ENCODE data around the gene PSAPL1. TPM values are rescaled to one million over a fixed set of nuclear protein-coding genes. Genes with fewer than 3 reads are reported as not detected.

Gene PSAPL1
- total RNA-seq, 1 experiment from 2014 or later = not detected

DNA sequence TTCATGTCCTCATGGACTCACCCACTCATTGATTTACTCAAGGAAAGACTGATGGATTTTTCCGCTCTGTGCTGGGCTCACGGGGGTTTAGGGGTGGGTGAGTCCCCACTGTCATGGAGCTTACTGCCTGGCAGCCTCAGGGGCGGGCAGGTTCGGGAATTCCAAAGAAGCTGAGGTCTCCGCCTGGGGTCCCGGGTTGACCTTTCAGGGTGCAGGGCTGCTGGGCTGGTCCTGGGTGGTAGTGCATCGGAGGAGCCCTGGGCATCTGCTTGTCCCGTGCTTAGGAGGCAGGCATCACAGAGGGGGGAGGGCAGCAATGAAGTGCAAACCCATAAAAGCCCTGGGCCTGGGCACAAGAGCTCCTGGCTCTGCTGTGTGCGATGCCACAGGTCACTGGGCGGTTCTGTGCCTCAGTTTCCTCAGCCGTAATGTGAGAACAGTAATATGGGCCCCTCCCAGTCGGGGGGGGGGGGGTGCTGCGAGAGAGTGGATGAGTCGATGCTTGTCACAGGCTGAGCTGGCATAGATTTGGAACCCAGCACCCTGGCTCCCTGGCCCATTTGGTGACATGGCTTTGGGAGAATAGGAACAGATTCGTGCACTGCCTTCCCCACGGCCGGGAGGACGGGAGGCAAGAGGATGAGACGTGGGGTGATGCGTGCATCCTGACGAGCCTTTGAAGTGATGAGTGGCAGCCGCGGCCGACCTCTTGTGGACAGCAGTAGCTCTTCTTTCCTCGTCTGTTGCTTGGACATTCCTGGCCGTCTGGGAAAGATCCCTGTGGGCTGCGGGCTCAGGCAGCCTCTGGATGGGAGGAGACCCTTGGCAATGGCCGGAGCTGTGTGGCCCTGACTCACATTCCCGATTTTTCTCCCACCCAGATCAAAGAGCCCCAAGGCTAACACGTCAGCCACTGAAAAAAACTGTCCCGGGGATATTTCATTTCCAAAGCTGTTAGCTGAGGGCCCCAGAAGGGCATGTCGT, 42.0 kb downstream of the PSAPL1 start:
- peaks cover 3% of the 10 kb centered on the region for H3K9me3 Mint-ChIP-seq
- no peak overlapping the region for H3K4me3 Mint-ChIP-seq
- H3K27ac Mint-ChIP-seq = no peak overlapping the region

DNA sequence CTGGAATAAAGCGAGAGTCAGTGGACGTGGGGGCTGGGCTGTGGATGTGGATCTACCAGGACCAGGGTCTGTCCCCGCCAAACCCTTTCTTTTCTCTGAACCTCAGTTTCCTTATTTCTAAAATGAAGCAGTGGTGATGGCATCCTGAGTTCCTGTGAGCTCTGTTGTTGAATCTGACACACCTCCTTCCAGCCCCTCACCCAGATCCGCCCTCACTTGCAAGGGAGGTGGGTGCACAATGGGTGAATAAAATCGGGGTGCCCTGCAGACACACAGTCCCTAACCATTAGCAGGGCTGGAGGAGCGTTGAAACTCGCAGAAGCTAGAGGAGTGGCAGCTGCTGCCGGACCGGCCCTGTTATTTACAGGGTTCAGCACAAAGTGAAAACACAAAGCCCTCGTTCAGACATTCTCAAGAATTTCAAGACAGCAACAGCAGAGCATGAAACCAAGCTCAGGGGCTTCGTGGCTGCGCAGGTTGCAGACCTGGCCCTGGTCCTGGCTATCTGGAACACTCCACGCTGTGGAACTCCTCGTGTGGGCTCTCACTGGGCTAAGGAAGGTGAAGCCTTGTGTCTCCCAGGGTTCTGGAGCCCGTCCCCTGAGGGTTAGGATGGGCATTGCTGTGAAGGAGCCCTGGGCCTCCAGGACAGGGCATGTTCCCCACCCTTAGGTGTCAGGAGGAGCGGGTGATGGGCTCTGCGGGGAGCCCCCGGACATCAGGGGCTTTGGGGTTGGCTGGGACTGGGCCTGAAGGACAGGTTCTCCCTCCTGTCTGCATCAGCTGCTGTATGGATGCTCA, 42.9 kb downstream of the PSAPL1 start:
- H3K9me3 Mint-ChIP-seq = peaks cover 7% of the 10 kb centered on the region
- H3K27me3 Mint-ChIP-seq (ENCODE audit: low read depth) = no peaks in the 10 kb centered on the region
- ATAC-seq = no peak
- no peak overlapping the region for H3K4me3 Mint-ChIP-seq
- CTCF ChIA-PET = interaction anchor here (2.2 kb wide), 1 partner anchor 56 kb away, joined by 7 read pairs; no protein-coding TSS in a partner anchor
- peaks cover 3% of the 10 kb centered on the region; the same call in 1 of the 2 replicates for H3K4me1 Mint-ChIP-seq
- H3K36me3 Mint-ChIP-seq = no peaks in the 10 kb centered on the region
- POLR2A ChIA-PET = interaction anchor here (0.5 kb wide), 1 partner anchor 11 kb away, joined by 3 read pairs; no protein-coding TSS in a partner anchor
- no peak for DNase-seq (ENCODE audit: low spot score)
- no peak overlapping the region for H3K27ac Mint-ChIP-seq
- TF ChIP-seq NR1H2 (CRISPR knock-in tag; IDR thresholded peaks at IDR 0.05) (no peak), ZNF263 (CRISPR knock-in tag; IDR thresholded peaks at IDR 0.05; ENCODE audit: low read depth) (no peak), GRHL2 (CRISPR knock-in tag; IDR thresholded peaks at IDR 0.05; ENCODE audit: insufficient replicate concordance, severe bottlenecking) (no peak), GTF2I (CRISPR knock-in tag; conservative IDR thresholded peaks at IDR 0.05) (no peak), TEAD1 (CRISPR knock-in tag; IDR thresholded peaks at IDR 0.05) (no peak), MXD4 (CRISPR knock-in tag; IDR thresholded peaks at IDR 0.05; ENCODE audit: borderline replicate concordance) (no peak), JUN (CRISPR knock-in tag; IDR thresholded peaks at IDR 0.05) (no peak), TEAD4 (CRISPR knock-in tag; IDR thresholded peaks at IDR 0.05) (no peak), MYBL2 (CRISPR knock-in tag; IDR thresholded peaks at IDR 0.05) (no peak), FOXK1 (CRISPR knock-in tag; IDR thresholded peaks at IDR 0.05) (no peak), ETV6 (CRISPR knock-in tag; IDR thresholded peaks at IDR 0.05) (no peak)
- TF ChIP-seq, protein P1, sequence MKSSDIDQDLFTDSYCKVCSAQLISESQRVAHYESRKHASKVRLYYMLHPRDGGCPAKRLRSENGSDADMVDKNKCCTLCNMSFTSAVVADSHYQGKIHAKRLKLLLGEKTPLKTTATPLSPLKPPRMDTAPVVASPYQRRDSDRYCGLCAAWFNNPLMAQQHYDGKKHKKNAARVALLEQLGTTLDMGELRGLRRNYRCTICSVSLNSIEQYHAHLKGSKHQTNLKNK (CRISPR knock-in tag; IDR thresholded peaks at IDR 0.05) = no peak
- TF ChIP-seq, protein P2, sequence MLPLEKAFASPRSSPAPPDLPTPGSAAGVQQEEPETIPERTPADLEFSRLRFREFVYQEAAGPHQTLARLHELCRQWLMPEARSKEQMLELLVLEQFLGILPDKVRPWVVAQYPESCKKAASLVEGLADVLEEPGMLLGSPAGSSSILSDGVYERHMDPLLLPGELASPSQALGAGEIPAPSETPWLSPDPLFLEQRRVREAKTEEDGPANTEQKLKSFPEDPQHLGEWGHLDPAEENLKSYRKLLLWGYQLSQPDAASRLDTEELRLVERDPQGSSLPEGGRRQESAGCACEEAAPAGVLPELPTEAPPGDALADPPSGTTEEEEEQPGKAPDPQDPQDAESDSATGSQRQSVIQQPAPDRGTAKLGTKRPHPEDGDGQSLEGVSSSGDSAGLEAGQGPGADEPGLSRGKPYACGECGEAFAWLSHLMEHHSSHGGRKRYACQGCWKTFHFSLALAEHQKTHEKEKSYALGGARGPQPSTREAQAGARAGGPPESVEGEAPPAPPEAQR (CRISPR knock-in tag; IDR thresholded peaks at IDR 0.05) = no peak
- TF ChIP-seq, protein P3, sequence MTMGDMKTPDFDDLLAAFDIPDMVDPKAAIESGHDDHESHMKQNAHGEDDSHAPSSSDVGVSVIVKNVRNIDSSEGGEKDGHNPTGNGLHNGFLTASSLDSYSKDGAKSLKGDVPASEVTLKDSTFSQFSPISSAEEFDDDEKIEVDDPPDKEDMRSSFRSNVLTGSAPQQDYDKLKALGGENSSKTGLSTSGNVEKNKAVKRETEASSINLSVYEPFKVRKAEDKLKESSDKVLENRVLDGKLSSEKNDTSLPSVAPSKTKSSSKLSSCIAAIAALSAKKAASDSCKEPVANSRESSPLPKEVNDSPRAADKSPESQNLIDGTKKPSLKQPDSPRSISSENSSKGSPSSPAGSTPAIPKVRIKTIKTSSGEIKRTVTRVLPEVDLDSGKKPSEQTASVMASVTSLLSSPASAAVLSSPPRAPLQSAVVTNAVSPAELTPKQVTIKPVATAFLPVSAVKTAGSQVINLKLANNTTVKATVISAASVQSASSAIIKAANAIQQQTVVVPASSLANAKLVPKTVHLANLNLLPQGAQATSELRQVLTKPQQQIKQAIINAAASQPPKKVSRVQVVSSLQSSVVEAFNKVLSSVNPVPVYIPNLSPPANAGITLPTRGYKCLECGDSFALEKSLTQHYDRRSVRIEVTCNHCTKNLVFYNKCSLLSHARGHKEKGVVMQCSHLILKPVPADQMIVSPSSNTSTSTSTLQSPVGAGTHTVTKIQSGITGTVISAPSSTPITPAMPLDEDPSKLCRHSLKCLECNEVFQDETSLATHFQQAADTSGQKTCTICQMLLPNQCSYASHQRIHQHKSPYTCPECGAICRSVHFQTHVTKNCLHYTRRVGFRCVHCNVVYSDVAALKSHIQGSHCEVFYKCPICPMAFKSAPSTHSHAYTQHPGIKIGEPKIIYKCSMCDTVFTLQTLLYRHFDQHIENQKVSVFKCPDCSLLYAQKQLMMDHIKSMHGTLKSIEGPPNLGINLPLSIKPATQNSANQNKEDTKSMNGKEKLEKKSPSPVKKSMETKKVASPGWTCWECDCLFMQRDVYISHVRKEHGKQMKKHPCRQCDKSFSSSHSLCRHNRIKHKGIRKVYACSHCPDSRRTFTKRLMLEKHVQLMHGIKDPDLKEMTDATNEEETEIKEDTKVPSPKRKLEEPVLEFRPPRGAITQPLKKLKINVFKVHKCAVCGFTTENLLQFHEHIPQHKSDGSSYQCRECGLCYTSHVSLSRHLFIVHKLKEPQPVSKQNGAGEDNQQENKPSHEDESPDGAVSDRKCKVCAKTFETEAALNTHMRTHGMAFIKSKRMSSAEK (CRISPR knock-in tag; IDR thresholded peaks at IDR 0.05; ENCODE audit: borderline replicate concordance) = no peak
- TF ChIP-seq, protein P4, sequence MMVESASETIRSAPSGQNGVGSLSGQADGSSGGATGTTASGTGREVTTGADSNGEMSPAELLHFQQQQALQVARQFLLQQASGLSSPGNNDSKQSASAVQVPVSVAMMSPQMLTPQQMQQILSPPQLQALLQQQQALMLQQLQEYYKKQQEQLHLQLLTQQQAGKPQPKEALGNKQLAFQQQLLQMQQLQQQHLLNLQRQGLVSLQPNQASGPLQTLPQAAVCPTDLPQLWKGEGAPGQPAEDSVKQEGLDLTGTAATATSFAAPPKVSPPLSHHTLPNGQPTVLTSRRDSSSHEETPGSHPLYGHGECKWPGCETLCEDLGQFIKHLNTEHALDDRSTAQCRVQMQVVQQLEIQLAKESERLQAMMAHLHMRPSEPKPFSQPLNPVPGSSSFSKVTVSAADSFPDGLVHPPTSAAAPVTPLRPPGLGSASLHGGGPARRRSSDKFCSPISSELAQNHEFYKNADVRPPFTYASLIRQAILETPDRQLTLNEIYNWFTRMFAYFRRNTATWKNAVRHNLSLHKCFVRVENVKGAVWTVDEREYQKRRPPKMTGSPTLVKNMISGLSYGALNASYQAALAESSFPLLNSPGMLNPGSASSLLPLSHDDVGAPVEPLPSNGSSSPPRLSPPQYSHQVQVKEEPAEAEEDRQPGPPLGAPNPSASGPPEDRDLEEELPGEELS (CRISPR knock-in tag; IDR thresholded peaks at IDR 0.05) = no peak
- TF ChIP-seq, protein P5, sequence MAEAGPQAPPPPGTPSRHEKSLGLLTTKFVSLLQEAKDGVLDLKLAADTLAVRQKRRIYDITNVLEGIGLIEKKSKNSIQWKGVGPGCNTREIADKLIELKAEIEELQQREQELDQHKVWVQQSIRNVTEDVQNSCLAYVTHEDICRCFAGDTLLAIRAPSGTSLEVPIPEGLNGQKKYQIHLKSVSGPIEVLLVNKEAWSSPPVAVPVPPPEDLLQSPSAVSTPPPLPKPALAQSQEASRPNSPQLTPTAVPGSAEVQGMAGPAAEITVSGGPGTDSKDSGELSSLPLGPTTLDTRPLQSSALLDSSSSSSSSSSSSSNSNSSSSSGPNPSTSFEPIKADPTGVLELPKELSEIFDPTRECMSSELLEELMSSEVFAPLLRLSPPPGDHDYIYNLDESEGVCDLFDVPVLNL (CRISPR knock-in tag; IDR thresholded peaks at IDR 0.05; ENCODE audit: borderline replicate concordance, low read depth) = no peak
- TF ChIP-seq, protein P6, sequence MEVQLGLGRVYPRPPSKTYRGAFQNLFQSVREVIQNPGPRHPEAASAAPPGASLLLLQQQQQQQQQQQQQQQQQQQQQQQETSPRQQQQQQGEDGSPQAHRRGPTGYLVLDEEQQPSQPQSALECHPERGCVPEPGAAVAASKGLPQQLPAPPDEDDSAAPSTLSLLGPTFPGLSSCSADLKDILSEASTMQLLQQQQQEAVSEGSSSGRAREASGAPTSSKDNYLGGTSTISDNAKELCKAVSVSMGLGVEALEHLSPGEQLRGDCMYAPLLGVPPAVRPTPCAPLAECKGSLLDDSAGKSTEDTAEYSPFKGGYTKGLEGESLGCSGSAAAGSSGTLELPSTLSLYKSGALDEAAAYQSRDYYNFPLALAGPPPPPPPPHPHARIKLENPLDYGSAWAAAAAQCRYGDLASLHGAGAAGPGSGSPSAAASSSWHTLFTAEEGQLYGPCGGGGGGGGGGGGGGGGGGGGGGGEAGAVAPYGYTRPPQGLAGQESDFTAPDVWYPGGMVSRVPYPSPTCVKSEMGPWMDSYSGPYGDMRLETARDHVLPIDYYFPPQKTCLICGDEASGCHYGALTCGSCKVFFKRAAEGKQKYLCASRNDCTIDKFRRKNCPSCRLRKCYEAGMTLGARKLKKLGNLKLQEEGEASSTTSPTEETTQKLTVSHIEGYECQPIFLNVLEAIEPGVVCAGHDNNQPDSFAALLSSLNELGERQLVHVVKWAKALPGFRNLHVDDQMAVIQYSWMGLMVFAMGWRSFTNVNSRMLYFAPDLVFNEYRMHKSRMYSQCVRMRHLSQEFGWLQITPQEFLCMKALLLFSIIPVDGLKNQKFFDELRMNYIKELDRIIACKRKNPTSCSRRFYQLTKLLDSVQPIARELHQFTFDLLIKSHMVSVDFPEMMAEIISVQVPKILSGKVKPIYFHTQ (CRISPR knock-in tag; IDR thresholded peaks at IDR 0.05) = no peak

More for the DNA sequence above, 42.0 kb downstream of the PSAPL1 start:
- DNase-seq (ENCODE audit: low spot score) = no peak
- ChIA-PET POLR2A (interaction anchor here (0.5 to 1.2 kb wide), 2 partner anchors 11 to 26 kb away, joined by 3 read pairs; no protein-coding TSS in a partner anchor), CTCF (interaction anchor here (0.7 to 2.2 kb wide), 3 partner anchors 57 to 1318 kb away, joined by 3 to 7 read pairs (median 5); no protein-coding TSS in a partner anchor)
- Mint-ChIP-seq H3K36me3 (no peaks in the 10 kb centered on the region), H3K4me1 (peaks cover 3% of the 10 kb centered on the region; the same call in 1 of the 2 replicates), H3K27me3 (ENCODE audit: low read depth) (no peaks in the 10 kb centered on the region)
- no peak for ATAC-seq
- TF ChIP-seq CREM (CRISPR knock-in tag; IDR thresholded peaks at IDR 0.05) = no peak
